Gastrocnemius medialis (tissue), 4 donors: ENCODE measurements around the gene NUBP2. TPM values are rescaled to one million over a fixed set of nuclear protein-coding genes. Genes with fewer than 3 reads are reported as not detected.

Experiments
- ATAC-seq, 2 donors: fragments of 150-250 bp; one replicate each; pipeline ENCODE4 v1.9.1; 2016
- DNase-seq, 2 donors: peaks; one replicate each; pipeline ENCODE4 v3.0.0-alpha.2; 2019
- H3K27ac ChIP-seq, 4 donors: fragments of 200-600 bp; sonication (generic); 1 replicate in 1 of 4; 2 replicates in 3 of 4; pipeline ENCODE4 v1.5.1; 2016 to 2018; ENCODE audit warnings: mild to moderate bottlenecking in 2 of 4, moderate library complexity in 1 of 4
- H3K27me3 ChIP-seq, 3 donors: fragments of 200-600 bp; sonication (generic) in 2 of 3; 1 replicate in 1 of 3; 2 replicates in 2 of 3; pipeline versions ENCODE4 v1.5.1 to v1.6.0; 2016 to 2019; ENCODE audit warnings: mild to moderate bottlenecking in 1 of 3, moderate library complexity in 1 of 3
- H3K36me3 ChIP-seq, 2 donors: fragments of 200-600 bp; sonication (generic) in 1 of 2; one replicate each; pipeline ENCODE4 v1.5.1; 2017 to 2018
- H3K4me1 ChIP-seq, 2 donors: fragments of 200-600 bp; sonication (generic) in 1 of 2; one replicate each; pipeline ENCODE4 v1.5.1; 2016 to 2017; ENCODE audit warnings: mild to moderate bottlenecking in 2 of 2
- H3K4me3 ChIP-seq, 4 donors: fragments of 200-600 bp; sonication (generic) in 3 of 4; 1 replicate in 1 of 4; 2 replicates in 3 of 4; pipeline ENCODE4 v1.5.1; 2016 to 2019; ENCODE audit warnings: mild to moderate bottlenecking in 2 of 4
- H3K9me3 ChIP-seq, 3 donors: fragments of 200-600 bp; sonication (generic) in 2 of 3; 1 replicate in 1 of 3; 2 replicates in 2 of 3; pipeline ENCODE4 v1.5.1; 2016 to 2019
- CTCF ChIP-seq, 5 experiments: fragments of 450-650 bp in 3 of 5; fragments of 200-600 bp in 2 of 5; sonication (generic) in 2 of 5; IDR thresholded peaks in 4 of 5; conservative IDR thresholded peaks in 1 of 5; 1 replicate in 4 of 5; 2 replicates in 1 of 5; pipeline ENCODE4 v1.5.1; 2016 to 2019; ENCODE audit warnings: antibody characterized with exemption in 5 of 5, mild to moderate bottlenecking in 3 of 5, moderate library complexity in 3 of 5
- POLR2A ChIP-seq, 2 donors: fragments of 450-650 bp; IDR thresholded peaks; one replicate each; pipeline ENCODE4 v1.6.1; 2017; ENCODE audit warnings: antibody characterized with exemption in 2 of 2, mild to moderate bottlenecking in 2 of 2, moderate library complexity in 2 of 2
- in situ Hi-C, 4 donors: fragments of 200-750 bp; cut with MboI; loops; one replicate each; pipeline versions ENCODE4 v1.15.0 to v1.8.0; 2017; ENCODE audit warnings: low sequenced_read_pairs in 4 of 4
- intact Hi-C: fragments of 100-400 bp; cut with DNase I; formaldehyde crosslinking; loops from one replicate; pipeline ENCODE4 v1.15.1; 2023; ENCODE audit warnings: low total_unique reads
- total RNA-seq, 4 donors: library from RNA; depleted of rRNA; stranded (reverse); fragments of >200 nt; gene quantifications; one replicate each; pipeline versions ENCODE4 v1.1.0 to v1.2.3, GENCODE V29; 2016

Gene NUBP2
- total RNA-seq, 4 donors from 2014 or later: 77.3 to 163 (median 80.7) TPM

- in situ Hi-C loops: no loop called here
- DNase-seq (no peak), ATAC-seq (no peak)
- intact Hi-C loops: loop anchor here (5.0 kb wide), 1 partner anchor 338 kb away; no protein-coding TSS in a partner anchor
- Histone ChIP-seq H3K4me1 (peaks cover under 1 to 3% of the 10 kb centered on the region in 2 donors), H3K27me3 (no peaks in the 10 kb centered on the region), H3K4me3 (no peak overlapping the region), H3K36me3 (peaks cover 0 to 78% of the 10 kb centered on the region in 2 donors), H3K27ac (no peak overlapping the region), H3K9me3 (no peaks in the 10 kb centered on the region)
- TF ChIP-seq CTCF (IDR thresholded peaks at IDR 0.05 in 4 of 5, conservative IDR thresholded peaks at IDR 0.05 in 1 of 5): no peak
- no peak for TF ChIP-seq POLR2A (IDR thresholded peaks at IDR 0.05)
Measured at GRCh38 chr16:1764971-1765370, 17.8 kb upstream of the NUBP2 start.

GRCh38 chr16:1765826-1766225, 16.9 kb upstream of the NUBP2 start:
- no peak for DNase-seq
- peaks cover 0 to 69% of the 10 kb centered on the region in 2 donors for H3K36me3 ChIP-seq
- no peaks in the 10 kb centered on the region for H3K27me3 ChIP-seq
- TF ChIP-seq CTCF (IDR thresholded peaks at IDR 0.05 in 4 of 5, conservative IDR thresholded peaks at IDR 0.05 in 1 of 5) (no peak), POLR2A (IDR thresholded peaks at IDR 0.05) (no peak)
- no peak overlapping the region for H3K27ac ChIP-seq
- H3K4me1 ChIP-seq: peaks cover 8 to 9% of the 10 kb centered on the region in 2 donors
- H3K4me3 ChIP-seq: no peak overlapping the region
- H3K9me3 ChIP-seq: no peaks in the 10 kb centered on the region
- ATAC-seq: no peak
- in situ Hi-C loops: no loop called here
- intact Hi-C loops: no loop called here

- no peak for TF ChIP-seq POLR2A (IDR thresholded peaks at IDR 0.05)
- no peak for TF ChIP-seq CTCF (IDR thresholded peaks at IDR 0.05 in 4 of 5, conservative IDR thresholded peaks at IDR 0.05 in 1 of 5)
- Histone ChIP-seq H3K27ac (no peak overlapping the region), H3K4me3 (no peak overlapping the region), H3K9me3 (no peaks in the 10 kb centered on the region), H3K4me1 (peaks cover 8 to 11% of the 10 kb centered on the region in 2 donors), H3K36me3 (peaks cover 0 to 65% of the 10 kb centered on the region in 2 donors), H3K27me3 (no peaks in the 10 kb centered on the region)
- in situ Hi-C loops (no loop called here), intact Hi-C loops (no loop called here)
- ATAC-seq (no peak), DNase-seq (no peak)
Measured at GRCh38 chr16:1766231-1766630, 16.5 kb upstream of the NUBP2 start.

GRCh38 chr16:1766701-1767100, 16.1 kb upstream of the NUBP2 start:
- in situ Hi-C loops (no loop called here), intact Hi-C loops (no loop called here)
- ATAC-seq (no peak), DNase-seq (no peak)
- H3K27ac ChIP-seq: no peak overlapping the region
- H3K9me3 ChIP-seq: no peaks in the 10 kb centered on the region
- H3K4me1 ChIP-seq: peaks cover 9 to 13% of the 10 kb centered on the region in 2 donors
- TF ChIP-seq CTCF (IDR thresholded peaks at IDR 0.05 in 4 of 5, conservative IDR thresholded peaks at IDR 0.05 in 1 of 5): no peak
- no peak for TF ChIP-seq POLR2A (IDR thresholded peaks at IDR 0.05)
- peaks cover 0 to 63% of the 10 kb centered on the region in 2 donors for H3K36me3 ChIP-seq
- H3K27me3 ChIP-seq: no peaks in the 10 kb centered on the region
- no peak overlapping the region for H3K4me3 ChIP-seq
